Measurements from ENCODE around the gene GHRL.

DNA sequence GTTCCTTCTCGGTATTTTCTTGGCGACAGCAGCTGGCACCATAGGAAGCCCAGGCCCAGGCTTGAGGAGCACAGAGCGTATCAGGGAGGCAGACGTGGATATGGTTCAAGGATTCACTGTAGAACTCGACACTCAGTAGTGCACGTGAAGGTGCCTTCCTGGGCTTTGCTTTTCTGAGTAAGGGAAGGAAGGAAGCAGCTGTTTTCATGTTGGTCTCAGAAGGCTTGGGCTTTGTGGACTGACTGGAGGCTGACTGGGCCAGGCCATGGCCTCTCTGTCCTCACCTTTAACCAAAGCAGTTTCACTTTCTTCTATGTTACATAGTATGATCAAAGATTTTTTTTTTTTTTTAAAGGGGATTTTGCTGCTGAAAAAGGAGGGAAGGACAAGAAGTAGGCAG, 6.9 kb upstream of the GHRL start:
- TF ChIP-seq POLR2A (IDR thresholded peaks at IDR 0.05) (no peak), POLR2AphosphoS5 (IDR thresholded peaks at IDR 0.05) (no peak), EP300 (IDR thresholded peaks at IDR 0.05) (no peak)

Measured in sigmoid colon (tissue), 4 donors.